Measurements from ENCODE around the gene RAD9A. TPM values are rescaled to one million over a fixed set of nuclear protein-coding genes. Genes with fewer than 3 reads are reported as not detected.

The RAD9A gene
- total RNA-seq, 1 donor from 2014 or later = 47.7 TPM

DNA sequence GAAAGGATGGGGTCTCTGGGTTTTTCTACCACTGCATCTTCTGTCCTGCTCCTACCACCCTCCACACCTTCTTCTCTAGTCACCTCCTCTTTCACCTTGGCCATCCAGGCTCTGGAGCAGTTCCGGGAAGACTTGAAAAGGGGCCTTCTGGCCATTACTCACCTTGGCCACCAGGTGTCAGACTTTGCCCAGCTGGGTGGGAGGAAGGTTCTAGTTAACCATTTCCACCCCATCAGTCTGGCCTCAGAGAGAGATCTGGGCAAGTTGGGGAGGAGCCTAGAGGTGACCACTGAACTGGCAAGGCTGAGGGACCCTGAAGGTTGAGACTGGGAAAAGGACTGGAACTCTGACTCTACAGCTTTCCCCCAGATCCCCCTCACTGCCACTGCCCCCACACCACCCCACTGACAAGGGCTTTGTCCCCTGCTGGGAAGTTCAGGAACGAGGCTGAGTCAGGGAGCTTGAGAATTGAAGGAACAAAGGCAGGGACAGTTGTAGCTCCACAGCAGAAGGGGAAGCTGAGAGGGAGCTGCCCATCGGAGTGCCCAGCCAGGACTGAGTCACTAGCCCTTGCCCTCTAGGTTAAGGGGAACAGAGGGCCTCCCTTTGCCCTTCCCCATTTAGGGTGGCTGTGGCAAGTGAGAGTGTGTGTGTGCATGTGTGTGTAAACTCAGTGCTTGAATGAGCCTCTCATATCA, 34.8 kb upstream of the RAD9A start:
- intact Hi-C loops (cut with micrococcal nuclease) = loop anchor here (1.0 kb wide), 3 partner anchors 17 to 149 kb away; no protein-coding TSS in a partner anchor

DNA sequence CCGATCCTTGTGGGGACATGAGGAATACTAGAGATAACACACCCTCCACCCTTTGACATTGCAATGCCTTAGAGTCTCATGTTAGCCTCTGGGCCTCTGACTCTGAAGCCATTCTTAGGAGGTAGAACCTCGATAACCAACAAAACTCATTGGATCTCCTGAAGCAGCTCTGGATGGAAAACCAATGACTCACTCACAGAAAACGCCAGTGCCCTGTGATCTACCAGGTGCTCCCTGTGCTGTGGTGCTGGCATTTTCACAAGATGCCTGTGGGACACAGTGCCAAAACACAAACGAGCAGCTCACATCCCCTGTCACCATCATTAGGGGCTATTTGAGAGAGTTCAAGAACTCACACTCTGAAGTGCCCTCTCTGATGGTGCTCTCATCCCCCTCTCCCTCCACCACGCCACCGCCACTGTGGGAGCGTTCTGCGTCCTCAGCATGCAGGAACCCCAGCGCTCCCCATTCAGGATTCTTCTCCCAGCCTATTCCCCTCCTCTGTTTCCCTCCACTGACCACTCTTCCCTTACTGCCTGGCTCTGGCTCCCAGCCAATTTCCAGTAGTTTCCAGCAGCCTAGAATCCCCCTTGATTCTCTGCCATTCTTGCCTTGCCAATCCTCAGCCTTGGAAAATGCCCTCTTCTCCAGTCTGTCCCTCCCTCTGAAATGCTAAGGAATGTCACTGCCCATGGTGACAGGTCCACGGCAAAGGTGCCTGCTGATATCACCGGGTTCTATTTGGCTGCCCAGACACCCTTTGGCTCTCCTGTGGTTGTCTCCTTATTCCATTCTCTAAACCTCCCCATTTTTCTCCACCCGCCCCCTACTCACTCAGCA, 33.7 kb upstream of the RAD9A start:
- intact Hi-C loops (cut with micrococcal nuclease) = loop anchor here (1.0 kb wide), 3 partner anchors 16 to 148 kb away; no protein-coding TSS in a partner anchor

DNA sequence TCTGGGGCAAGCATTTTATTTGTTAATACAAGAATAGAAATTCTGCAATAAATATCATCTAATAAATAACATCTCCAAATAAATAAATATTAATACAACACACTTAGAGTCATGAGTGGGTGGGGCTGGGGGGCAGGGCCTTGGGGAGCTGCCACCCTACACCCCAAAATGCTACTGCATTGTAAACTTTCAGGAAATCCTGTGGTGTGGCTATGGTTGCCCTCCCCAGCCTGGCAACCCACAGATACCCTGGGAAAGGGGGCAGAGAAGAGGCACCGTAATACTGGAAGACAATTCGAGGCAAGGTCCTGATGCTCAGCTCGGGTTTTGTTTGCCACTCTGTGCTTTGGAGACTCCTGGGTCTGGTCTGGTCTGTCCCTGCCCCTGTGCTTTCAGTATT, 27.6 kb upstream of the RAD9A start:
- intact Hi-C loops (cut with micrococcal nuclease) = no loop called here

DNA sequence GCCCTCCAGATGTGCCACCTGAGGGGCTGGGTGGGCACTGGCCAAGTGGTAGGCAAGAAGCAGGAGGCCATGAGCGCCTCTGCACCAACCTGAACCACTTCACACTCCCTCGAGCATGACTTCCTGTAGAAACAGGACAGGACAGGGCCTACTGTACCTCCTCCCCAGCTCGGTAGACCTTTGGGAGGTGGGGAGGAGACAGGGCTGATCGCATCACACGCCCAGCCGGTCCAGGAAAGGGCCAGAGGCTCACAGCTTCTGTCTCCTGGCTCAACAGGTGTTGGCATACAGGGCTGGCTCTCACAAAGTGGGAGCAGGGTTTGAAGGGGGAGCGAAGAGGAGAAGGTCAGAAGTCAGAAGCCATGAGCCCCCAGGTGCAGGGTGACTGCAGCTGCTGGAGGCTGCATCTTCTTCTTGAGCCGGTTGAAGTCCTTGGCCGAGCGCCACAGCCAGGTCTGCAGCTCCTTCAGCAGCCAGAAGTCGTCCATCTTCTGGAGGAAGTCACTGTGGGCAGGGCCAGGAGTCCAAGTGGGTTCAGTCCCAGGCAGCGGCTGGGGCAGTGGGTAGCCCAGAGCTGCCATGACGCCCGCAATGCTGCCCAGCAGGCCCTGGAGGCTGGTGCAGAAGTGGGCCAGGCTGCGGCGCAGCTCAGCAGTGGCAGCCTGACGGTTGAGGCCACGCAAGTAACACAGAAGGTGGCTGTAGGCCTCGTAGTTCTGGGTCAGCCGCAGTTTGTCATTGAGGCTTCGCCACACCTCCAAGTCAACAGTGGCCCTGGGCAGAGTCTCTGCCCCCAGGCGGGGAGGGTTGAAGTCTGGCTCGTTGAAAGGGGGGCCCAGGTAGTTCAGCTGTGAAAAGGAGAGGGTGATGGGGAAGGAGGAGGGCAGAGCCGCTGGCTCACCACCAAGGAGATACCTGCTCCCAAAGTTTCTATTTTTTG, 26.7 kb upstream of the RAD9A start:
- intact Hi-C loops (cut with micrococcal nuclease) = no loop called here

DNA sequence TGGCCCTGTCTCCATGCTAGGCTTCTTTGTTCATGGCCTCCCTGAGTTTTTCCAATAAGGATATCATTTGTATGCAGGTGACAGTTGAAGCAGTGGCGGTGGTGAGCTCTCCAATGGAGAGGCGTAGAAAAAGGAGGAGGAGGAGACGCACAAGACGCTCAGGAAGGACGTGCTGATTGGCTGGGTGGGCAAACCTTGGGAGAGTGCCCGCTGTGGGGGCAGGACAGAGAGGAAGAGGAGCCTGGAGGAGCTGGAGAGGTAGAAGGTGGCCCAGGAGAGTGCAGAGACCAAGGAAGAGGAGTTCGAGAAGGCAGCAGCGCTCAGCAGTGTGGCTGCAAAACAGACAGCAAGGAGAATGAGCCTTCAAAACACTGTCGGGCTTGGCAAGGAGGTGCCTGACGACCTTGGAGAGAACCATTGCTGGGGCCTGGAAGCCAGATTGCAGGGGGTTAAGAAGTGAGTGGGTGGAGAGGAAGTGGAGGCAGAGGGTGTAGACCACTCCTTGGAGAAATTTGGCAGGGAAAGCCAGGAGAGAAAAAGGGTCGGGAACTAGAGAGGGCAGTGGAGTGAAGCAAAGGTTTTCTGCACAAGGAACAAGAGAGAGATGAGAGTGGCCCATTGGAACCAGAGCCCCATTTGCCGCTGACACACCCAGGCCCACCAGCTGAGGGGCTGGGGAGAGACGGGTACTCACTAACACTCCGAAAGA, 25.9 kb upstream of the RAD9A start:
- intact Hi-C loops (cut with micrococcal nuclease) = no loop called here

DNA sequence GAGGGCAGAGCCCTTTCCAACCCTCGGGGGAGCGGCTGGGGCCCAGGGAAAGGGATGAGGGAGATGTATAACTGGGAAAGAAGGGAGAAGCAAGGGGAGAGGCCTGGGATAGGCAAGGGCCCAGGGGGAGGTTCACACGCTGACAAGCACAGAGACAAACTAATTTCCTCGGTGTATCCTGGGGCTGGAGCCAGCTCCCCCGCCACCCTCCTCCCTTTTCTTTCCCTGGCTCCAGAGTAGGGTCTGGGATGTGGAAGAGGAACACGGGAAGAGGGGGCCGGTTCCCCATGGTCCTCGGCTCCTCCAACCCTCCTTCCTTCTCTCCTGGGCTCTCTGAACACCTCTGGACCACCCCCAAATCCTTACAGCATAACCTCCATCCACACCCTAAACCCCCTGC, 25.2 kb upstream of the RAD9A start:
- intact Hi-C loops (cut with micrococcal nuclease) = no loop called here

DNA sequence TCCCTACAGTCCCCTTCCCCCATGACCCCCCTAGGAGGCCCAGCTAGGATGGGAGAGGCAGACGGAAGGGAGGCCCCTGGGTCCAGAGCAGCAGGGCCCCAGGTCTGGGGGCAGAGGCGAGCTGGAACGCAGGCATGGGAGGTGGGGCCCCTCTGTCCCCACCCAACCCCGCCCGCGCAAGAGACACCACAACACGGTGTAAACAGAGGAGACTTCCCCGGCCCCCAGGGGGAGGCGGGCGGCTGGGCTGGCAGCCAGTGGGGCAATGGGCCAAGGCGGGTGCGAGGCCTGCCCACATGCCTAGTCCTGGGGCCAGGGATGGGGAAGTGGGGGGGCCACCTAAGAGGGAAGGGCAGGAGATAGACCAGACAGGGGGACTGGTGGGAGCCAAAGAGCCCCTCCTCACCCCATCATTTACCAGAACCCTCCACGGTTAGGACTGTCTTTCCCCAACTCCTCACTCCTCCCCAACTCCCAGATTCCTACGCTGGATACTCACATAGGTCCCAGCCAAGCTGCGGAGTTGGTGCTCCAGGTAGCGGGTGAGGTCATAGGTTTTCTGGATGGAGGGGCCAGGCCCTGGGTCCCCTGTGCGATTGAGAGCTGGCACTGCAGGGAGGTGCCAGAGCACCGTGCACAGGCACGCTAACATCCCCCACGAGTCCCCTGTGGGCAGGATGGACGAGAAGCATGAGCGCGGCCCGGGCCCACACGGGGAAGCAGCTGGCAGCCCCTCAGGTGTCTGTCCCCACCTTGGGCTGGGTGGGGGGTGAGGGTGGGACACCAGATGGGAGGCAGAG, 24.6 kb upstream of the RAD9A start:
- intact Hi-C loops (cut with micrococcal nuclease) = no loop called here

DNA sequence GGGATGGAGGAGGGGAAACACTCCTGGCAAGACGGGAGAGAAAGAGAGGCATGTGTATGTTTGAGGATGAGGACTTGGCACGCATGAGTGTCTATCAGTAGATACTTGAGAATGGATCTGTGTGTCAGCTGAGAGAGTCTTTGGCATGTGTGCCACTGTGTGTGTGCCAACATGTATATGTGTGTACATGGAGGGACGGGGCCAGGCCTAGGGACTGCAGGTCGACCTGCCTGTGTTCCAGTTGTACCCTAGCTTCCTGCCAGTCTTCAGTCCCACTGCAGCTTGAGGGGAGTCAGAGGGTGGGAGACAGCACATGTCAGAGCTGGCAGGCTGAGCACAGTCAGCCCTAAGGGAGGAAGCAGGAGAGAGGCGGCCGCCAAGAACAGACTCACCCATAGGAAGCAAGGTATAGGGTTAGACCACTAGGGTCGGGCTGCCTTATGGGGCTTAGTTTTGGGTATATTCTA, 24.0 kb upstream of the RAD9A start:
- intact Hi-C loops (cut with micrococcal nuclease) = no loop called here

DNA sequence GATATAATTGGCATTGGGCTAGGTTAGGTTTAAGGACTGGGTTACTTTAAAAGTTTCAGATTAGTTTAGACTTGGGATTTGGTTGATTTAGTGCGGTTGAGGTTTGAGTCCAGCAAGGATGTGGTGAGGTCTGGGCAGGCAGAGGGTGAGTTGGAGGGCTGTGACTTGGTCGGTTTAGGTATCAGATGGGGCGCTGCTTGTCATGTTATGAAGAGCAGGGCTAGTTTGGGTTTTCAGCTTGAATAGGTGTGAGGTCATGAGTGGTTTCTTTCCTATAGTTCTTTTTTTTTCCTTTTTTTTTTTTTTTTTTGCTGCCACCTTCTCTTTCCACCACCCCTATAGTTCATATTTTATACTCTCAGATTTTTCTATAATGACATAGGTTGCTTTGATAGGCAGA, 23.2 kb upstream of the RAD9A start:
- intact Hi-C loops (cut with micrococcal nuclease) = no loop called here

DNA sequence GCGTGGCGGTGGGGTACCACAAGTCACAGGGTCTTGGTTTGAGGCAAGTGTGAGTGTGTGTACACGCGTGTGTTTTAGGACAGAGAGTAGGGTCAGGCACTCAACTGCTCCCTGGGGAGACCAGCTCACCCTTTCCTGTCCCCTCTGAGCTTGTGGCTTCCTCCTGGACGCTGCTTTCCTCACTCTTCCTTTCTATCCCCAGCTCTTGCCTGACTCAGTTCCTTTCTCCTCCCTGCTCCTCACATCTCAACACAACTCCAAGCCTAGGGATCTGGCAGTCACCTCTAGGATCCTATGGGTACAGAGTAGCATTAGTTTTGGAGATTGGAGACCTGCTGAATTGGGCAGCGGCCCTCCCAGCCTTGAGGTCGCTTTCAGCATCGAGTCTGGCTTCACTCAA, 22.5 kb upstream of the RAD9A start:
- intact Hi-C loops (cut with micrococcal nuclease) = no loop called here

DNA sequence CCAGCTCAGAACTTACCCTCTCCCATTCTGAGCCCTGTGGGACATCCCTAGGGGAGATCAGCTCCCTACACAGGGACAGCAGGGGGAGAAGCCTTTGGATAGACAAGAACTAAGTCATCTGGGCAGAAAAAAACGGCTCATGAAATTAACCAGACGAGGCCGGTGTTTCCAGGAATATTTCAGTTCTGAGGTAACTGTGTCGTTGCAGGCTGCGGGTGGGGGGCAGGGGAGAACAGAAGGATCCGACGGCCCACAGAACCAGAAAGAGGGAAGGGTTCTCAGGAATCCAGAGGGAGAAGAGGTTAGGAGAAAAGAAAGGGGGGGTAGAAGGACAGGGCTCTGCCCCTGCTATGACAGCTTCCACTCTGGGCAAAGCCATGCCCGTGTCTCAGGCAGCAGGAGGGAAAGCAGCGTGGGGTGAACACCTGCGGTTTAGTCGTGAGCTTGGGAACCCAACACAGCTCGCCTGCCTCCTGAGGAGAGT, 21.9 kb upstream of the RAD9A start:
- intact Hi-C loops (cut with micrococcal nuclease) = no loop called here

DNA sequence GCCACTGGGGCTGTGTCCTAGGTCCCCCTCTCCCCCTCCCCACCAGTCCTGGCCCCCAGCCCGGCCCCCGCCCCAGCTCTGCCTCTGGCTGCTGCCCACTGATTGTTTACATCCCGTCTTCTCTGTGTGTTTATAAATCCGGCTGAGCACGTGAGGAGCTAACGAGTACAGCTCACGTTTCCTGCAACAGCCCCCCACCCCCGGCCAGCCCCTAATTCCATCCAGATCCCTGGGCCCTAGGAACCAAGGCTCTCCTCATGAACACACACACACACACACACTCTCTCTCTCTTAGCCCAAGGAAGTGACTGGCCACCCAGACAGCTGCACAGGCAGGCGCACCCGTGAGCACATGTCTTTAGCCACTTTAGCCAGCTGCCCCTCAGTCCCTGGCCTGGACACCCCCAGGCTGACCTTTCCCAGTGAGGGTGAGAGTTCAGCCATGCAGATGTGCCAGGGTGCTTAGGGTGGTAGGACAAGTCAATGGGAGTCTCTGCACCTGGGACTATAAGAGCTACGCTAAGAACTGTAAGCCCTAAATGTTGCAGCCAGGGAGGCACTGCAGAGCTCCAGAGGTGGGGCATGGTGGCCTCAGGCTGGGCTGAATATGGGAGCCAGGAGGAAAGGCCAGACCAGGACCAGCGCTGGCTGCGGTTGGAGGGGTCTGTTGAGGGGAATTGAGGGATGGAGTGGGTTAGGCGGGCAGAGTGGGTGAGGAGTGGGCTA, 21.3 kb upstream of the RAD9A start:
- intact Hi-C loops (cut with micrococcal nuclease) = loop anchor here (1.0 kb wide), 1 partner anchor 17 kb away; the partner anchor contains the start of gene POLD4

DNA sequence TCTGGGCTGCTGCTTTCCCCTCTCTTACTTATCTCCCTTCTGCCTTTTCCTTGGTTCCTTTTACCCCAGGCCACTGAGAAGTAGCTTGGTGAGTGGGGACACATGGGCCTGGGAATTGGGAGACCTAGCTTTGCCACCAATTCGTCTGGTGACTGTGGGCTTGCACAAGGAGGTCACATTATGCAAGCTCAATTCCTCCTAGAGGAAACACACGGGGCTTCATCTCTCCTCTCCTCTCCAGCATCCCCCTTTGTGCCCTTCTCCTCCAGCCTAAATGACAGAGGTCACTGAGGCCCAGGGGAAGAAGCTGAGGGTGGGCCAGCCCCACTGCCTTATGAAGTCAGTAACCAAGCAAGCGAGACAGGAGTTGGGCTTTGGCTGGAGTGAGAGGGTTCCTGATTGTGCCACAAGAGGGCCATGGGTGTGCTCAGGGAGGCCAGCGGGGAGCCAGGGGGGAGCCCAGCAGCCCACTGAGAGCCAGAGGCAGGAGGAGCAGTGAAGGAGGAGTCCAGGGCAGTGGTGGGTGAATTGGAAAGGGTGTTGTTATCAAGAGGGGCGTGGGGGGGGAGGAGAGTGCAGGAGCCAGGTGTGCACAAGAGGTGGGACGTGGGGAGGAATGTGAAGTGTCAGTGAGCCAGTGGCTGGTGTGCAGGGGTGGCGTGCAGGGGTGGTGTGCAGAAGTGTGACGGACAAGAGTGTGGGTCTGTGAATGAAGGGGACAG, 20.4 kb upstream of the RAD9A start:
- intact Hi-C loops (cut with micrococcal nuclease) = loop anchor here (1.0 kb wide), 1 partner anchor 18 kb away; the partner anchor contains the start of gene POLD4

DNA sequence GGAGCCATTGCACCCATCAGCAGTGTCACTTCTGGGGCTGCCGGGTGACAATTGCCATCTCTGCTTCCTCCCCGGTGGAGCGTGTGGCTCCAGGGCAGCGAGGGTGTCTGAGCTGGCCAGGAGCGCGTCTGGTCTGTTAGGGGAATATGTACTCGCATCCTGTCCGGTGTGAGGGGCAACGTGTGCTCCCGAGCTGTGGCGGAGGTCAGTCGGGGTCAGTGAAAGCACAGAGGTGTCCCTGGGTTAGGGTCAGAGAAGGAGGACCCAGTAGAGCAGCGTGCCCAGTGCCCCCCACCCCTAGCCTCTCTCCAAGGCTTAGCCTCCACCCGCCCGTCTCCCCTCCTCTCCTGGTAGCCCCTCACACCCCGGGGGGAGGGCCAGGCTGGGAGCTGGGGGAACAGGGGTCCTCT, 19.9 kb upstream of the RAD9A start:
- intact Hi-C loops (cut with micrococcal nuclease) = loop anchor here (1.0 kb wide), 1 partner anchor 19 kb away; the partner anchor contains the start of gene POLD4

DNA sequence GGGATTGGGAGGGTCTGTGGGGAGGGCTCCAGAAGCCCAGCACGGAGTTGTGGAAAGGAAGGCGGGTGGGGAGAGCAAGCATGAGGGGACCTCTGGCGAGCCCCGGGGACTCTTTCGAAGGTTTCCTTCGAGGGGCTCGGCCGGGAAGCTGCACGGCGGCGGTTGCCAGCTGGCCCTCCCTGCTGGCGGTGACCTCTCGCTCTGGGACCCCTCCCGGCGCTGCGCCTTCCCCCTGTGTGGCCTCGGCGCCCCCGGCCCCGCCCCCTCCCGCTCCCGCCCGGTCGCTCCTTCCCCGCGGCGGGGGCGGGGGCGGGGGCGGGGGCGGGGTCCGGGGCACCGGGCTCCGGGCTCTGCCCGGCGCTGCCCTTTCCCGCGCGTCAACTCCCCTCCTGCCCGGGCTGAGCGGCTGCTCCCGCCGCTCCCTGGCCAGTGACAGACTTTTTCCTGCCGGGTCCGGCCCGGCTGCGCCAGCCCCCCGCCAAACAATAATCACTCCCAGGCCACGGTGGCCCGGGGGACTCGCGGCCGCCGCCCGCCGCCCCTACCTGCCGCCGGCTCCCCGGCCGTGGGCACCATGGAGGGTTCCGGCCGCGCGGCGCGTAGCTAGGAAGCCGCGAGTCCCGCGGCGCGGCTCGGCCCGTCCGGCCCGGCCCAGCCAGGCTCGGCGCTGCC, 19.3 kb upstream of the RAD9A start:
- intact Hi-C loops (cut with micrococcal nuclease) = no loop called here

DNA sequence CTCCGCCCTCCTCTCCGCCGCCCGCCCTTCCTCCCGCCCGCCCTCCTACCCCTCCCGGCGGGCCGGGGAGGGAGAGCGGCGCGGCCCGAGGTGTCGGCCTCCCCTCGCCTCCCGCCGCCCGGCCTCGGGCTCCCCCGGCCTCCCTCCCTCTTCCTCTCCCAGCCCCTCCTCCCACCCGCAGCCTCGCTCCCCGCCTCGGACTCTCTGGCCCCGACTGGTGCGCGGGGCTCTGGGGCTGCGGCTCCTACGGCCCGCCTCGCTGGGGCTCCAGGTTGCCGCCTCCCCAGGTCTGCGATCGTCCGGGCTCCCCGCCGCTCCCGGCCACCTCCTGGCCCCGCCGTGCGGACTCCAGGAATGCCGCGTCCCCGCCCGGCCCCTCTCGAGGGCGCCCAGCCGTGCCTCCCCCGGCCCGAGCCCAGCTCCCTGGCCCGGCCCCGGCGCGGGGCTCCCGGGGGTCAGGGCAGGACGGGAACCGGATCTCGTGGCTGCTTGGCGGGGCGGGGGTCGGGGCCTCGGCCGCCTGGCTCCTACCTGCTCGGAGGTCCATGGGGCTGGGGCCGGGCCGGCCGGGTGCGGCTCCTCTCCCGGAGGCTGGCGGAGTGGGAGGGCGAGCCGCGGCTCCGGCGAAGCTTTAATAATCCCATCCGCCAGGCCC, 18.7 kb upstream of the RAD9A start, which contains the start of gene CLCF1:
Gene CLCF1, minus strand, starts transcription at position 606 of the 655 bp plus-strand sequence. Its CDS starts 59 bp downstream, at position 547.
- intact Hi-C loops (cut with micrococcal nuclease) = loop anchor here (1.0 kb wide), 1 partner anchor 9 kb away; no protein-coding TSS in a partner anchor
